Measurements from ENCODE around the gene SLIT1.

The SLIT1 gene

GRCh38 chr10:96987842-96988175, 197.9 kb downstream of the SLIT1 start:
- Histone ChIP-seq H3K27me3 (ENCODE audit: insufficient read depth, low read length, poor library complexity) (no peaks in the 10 kb centered on the region), H3K79me1 (ENCODE audit: low read length) (no peaks in the 10 kb centered on the region), H2BK15ac (replicated peaks; ENCODE audit: low read depth) (no peak overlapping the region), H3K27ac (ENCODE audit: low read depth, low read length) (no peak overlapping the region), H3K4me3 (ENCODE audit: low read length) (no peak overlapping the region), H3K4me2 (ENCODE audit: low read length) (no peak overlapping the region), H3K4me1 (ENCODE audit: control insufficient read depth, low read depth, low read length) (no peaks in the 10 kb centered on the region), H4K8ac (ENCODE audit: low read depth, low read length) (no peak overlapping the region), H3K79me2 (ENCODE audit: control insufficient read depth, insufficient read depth, low read length) (no peaks in the 10 kb centered on the region), H2AK5ac (ENCODE audit: low read length) (no peak overlapping the region), H3K23ac (ENCODE audit: low read length) (no peak overlapping the region), H3K56ac (ENCODE audit: low read length) (no peak overlapping the region), H3K36me3 (ENCODE audit: control insufficient read depth, insufficient read depth, low read length) (no peaks in the 10 kb centered on the region), H2BK5ac (ENCODE audit: low read length) (no peak overlapping the region), H4K5ac (ENCODE audit: low read length) (no peak overlapping the region), H3K4ac (ENCODE audit: low read depth, low read length) (no peak overlapping the region), H3K9ac (ENCODE audit: low read length) (no peak overlapping the region), H2BK120ac (ENCODE audit: low read depth, low read length) (no peak overlapping the region), H3K18ac (ENCODE audit: low read length) (no peak overlapping the region)
- no peak for DNase-seq
- WGBS (ENCODE audit: extremely low coverage, insufficient coverage, low lambda C conversion rate) = no CpG with 5 or more reads among the region's 3 CpGs

GRCh38 chr10:96987141-96987841, 198.5 kb downstream of the SLIT1 start:
- Histone ChIP-seq H3K27me3 (ENCODE audit: insufficient read depth, low read length, poor library complexity) (no peaks in the 10 kb centered on the region), H2AK5ac (ENCODE audit: low read length) (no peak overlapping the region), H3K4me2 (ENCODE audit: low read length) (no peak overlapping the region), H3K4me3 (ENCODE audit: low read length) (no peak overlapping the region), H3K79me2 (ENCODE audit: control insufficient read depth, insufficient read depth, low read length) (no peaks in the 10 kb centered on the region), H3K27ac (ENCODE audit: low read depth, low read length) (no peak overlapping the region), H3K18ac (ENCODE audit: low read length) (no peak overlapping the region), H4K8ac (ENCODE audit: low read depth, low read length) (no peak overlapping the region), H3K56ac (ENCODE audit: low read length) (no peak overlapping the region), H2BK15ac (replicated peaks; ENCODE audit: low read depth) (no peak overlapping the region), H3K4ac (ENCODE audit: low read depth, low read length) (no peak overlapping the region), H2BK120ac (ENCODE audit: low read depth, low read length) (no peak overlapping the region), H3K23ac (ENCODE audit: low read length) (no peak overlapping the region), H3K36me3 (ENCODE audit: control insufficient read depth, insufficient read depth, low read length) (no peaks in the 10 kb centered on the region), H2BK5ac (ENCODE audit: low read length) (no peak overlapping the region), H3K9ac (ENCODE audit: low read length) (no peak overlapping the region), H3K4me1 (ENCODE audit: control insufficient read depth, low read depth, low read length) (no peaks in the 10 kb centered on the region), H3K79me1 (ENCODE audit: low read length) (no peaks in the 10 kb centered on the region), H4K5ac (ENCODE audit: low read length) (no peak overlapping the region)
- DNase-seq = no peak
- WGBS (ENCODE audit: extremely low coverage, insufficient coverage, low lambda C conversion rate) = no CpG with 5 or more reads among the region's 2 CpGs

DNA sequence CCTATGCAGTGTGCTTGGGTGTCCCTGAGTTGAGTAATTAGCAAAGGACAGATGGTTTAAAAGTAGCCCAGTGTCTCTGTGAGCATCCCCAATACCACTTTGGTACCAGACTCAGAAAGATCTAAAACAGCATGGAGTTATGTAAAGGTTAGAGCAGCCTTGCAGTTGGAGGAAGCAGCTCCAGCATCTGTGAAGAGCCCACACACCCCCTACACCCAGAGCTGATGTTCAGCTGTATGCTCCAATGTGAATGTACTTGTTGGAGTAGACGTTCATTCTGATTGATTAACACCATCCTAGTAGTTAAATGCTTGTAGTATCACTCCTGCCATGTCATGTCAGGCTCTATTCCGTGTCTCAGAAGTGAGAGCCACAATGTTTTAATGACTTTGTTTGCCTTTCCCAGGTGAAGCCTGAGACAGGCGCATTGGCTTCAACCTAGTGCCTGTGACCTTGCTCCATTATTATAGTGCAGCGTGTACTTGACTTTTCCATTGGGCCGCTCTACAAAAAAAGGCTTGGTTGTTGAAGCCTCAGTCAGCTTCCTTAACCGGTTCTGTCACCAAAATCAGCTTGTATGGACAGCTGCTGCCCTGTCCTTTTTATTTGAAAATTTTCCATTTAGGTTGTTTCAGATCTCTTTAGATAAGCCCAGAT, 199.4 kb downstream of the SLIT1 start:
- Histone ChIP-seq H3K56ac (ENCODE audit: low read length) (no peak overlapping the region), H3K4me1 (ENCODE audit: control insufficient read depth, low read depth, low read length) (no peaks in the 10 kb centered on the region), H2AK5ac (ENCODE audit: low read length) (no peak overlapping the region), H3K36me3 (ENCODE audit: control insufficient read depth, insufficient read depth, low read length) (no peaks in the 10 kb centered on the region), H4K5ac (ENCODE audit: low read length) (no peak overlapping the region), H3K79me1 (ENCODE audit: low read length) (no peaks in the 10 kb centered on the region), H3K4me3 (ENCODE audit: low read length) (no peak overlapping the region), H3K23ac (ENCODE audit: low read length) (no peak overlapping the region), H3K18ac (ENCODE audit: low read length) (no peak overlapping the region), H3K27me3 (ENCODE audit: insufficient read depth, low read length, poor library complexity) (no peaks in the 10 kb centered on the region), H3K27ac (ENCODE audit: low read depth, low read length) (no peak overlapping the region), H2BK5ac (ENCODE audit: low read length) (no peak overlapping the region), H2BK15ac (replicated peaks; ENCODE audit: low read depth) (no peak overlapping the region), H3K9ac (ENCODE audit: low read length) (no peak overlapping the region), H3K4me2 (ENCODE audit: low read length) (no peak overlapping the region), H2BK120ac (ENCODE audit: low read depth, low read length) (no peak overlapping the region), H4K8ac (ENCODE audit: low read depth, low read length) (no peak overlapping the region), H3K79me2 (ENCODE audit: control insufficient read depth, insufficient read depth, low read length) (no peaks in the 10 kb centered on the region), H3K4ac (ENCODE audit: low read depth, low read length) (no peak overlapping the region)
- DNase-seq = no peak
- no CpG with 5 or more reads among the region's 6 CpGs for WGBS (ENCODE audit: extremely low coverage, insufficient coverage, low lambda C conversion rate)

- no peak overlapping the region for H2AK5ac ChIP-seq (ENCODE audit: low read length)
- H3K4me1 ChIP-seq (ENCODE audit: control insufficient read depth, low read depth, low read length) = no peaks in the 10 kb centered on the region
- no peak overlapping the region for H2BK15ac ChIP-seq (replicated peaks; ENCODE audit: low read depth)
- H3K56ac ChIP-seq (ENCODE audit: low read length) = no peak overlapping the region
- H3K4me3 ChIP-seq (ENCODE audit: low read length) = no peak overlapping the region
- DNase-seq = no peak
- WGBS (ENCODE audit: extremely low coverage, insufficient coverage, low lambda C conversion rate) = no CpG with 5 or more reads among the region's 14 CpGs
- no peak overlapping the region for H4K8ac ChIP-seq (ENCODE audit: low read depth, low read length)
- no peak overlapping the region for H3K23ac ChIP-seq (ENCODE audit: low read length)
- no peak overlapping the region for H3K4ac ChIP-seq (ENCODE audit: low read depth, low read length)
- H3K36me3 ChIP-seq (ENCODE audit: control insufficient read depth, insufficient read depth, low read length) = no peaks in the 10 kb centered on the region
- H3K27ac ChIP-seq (ENCODE audit: low read depth, low read length) = no peak overlapping the region
- H2BK5ac ChIP-seq (ENCODE audit: low read length) = no peak overlapping the region
- no peak overlapping the region for H3K18ac ChIP-seq (ENCODE audit: low read length)
- no peak overlapping the region for H3K9ac ChIP-seq (ENCODE audit: low read length)
- H3K79me2 ChIP-seq (ENCODE audit: control insufficient read depth, insufficient read depth, low read length) = no peaks in the 10 kb centered on the region
- no peaks in the 10 kb centered on the region for H3K27me3 ChIP-seq (ENCODE audit: insufficient read depth, low read length, poor library complexity)
- no peaks in the 10 kb centered on the region for H3K79me1 ChIP-seq (ENCODE audit: low read length)
- H2BK120ac ChIP-seq (ENCODE audit: low read depth, low read length) = no peak overlapping the region
- H3K4me2 ChIP-seq (ENCODE audit: low read length) = no peak overlapping the region
- no peak overlapping the region for H4K5ac ChIP-seq (ENCODE audit: low read length)
These were observed 201.1 kb downstream of the SLIT1 start for GRCh38 chr10:96984541-96985131.

- no CpG with 5 or more reads among the region's 12 CpGs for WGBS (ENCODE audit: extremely low coverage, insufficient coverage, low lambda C conversion rate)
- H3K23ac ChIP-seq (ENCODE audit: low read length) = no peak overlapping the region
- no peak overlapping the region for H2BK5ac ChIP-seq (ENCODE audit: low read length)
- H3K4me2 ChIP-seq (ENCODE audit: low read length) = no peak overlapping the region
- no peak overlapping the region for H3K4me3 ChIP-seq (ENCODE audit: low read length)
- H2BK120ac ChIP-seq (ENCODE audit: low read depth, low read length) = no peak overlapping the region
- H2AK5ac ChIP-seq (ENCODE audit: low read length) = no peak overlapping the region
- no peaks in the 10 kb centered on the region for H3K36me3 ChIP-seq (ENCODE audit: control insufficient read depth, insufficient read depth, low read length)
- no peak overlapping the region for H3K9ac ChIP-seq (ENCODE audit: low read length)
- H3K4ac ChIP-seq (ENCODE audit: low read depth, low read length) = no peak overlapping the region
- H2BK15ac ChIP-seq (replicated peaks; ENCODE audit: low read depth) = no peak overlapping the region
- H3K27ac ChIP-seq (ENCODE audit: low read depth, low read length) = no peak overlapping the region
- H3K56ac ChIP-seq (ENCODE audit: low read length) = no peak overlapping the region
- H3K18ac ChIP-seq (ENCODE audit: low read length) = no peak overlapping the region
- no peaks in the 10 kb centered on the region for H3K4me1 ChIP-seq (ENCODE audit: control insufficient read depth, low read depth, low read length)
- no peak overlapping the region for H4K5ac ChIP-seq (ENCODE audit: low read length)
- H3K27me3 ChIP-seq (ENCODE audit: insufficient read depth, low read length, poor library complexity) = no peaks in the 10 kb centered on the region
- no peak for DNase-seq
- no peak overlapping the region for H4K8ac ChIP-seq (ENCODE audit: low read depth, low read length)
- no peaks in the 10 kb centered on the region for H3K79me1 ChIP-seq (ENCODE audit: low read length)
- H3K79me2 ChIP-seq (ENCODE audit: control insufficient read depth, insufficient read depth, low read length) = no peaks in the 10 kb centered on the region
These were observed 203.4 kb downstream of the SLIT1 start for GRCh38 chr10:96982149-96982930.
